ENCODE data around the gene DNAH7. TPM values are rescaled to one million over a fixed set of nuclear protein-coding genes. Genes with fewer than 3 reads are reported as not detected.

DNAH7 gene
- total and polyA plus RNA-seq, 10 of the 15 experiments (the other 5 are each of a cell fraction or from before 2014, with no cell fraction given) = 0.05 to 0.61 (median 0.16) TPM

DNA sequence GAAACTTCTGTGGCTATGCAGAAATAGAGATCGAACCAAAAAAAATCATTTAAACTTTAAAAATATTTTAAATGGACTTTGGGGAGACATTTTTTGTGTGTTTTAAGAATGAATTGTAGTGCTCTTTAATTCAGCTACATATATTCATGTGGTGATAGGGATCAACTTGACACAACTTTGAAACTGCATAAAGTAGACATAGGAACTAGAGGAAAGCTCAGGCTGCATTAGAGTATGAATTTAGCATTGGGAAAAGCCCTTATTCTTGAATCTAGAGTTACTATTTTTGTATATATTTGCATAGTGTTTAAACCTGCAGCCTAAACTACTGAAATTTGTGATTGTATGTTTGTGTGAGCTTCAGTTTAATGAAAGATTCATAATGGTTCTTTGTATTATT, 333.3 kb downstream of the DNAH7 start:
- no TSS peak for BruUV-seq (replicated peaks)
- H4K20me1 ChIP-seq (ENCODE audit: control insufficient read depth, insufficient read depth) = no peaks in the 10 kb centered on the region
- no peak overlapping the region for H3K27ac ChIP-seq (ENCODE audit: control insufficient read depth, insufficient read depth)
- no peak overlapping the region for H3K4me2 ChIP-seq (ENCODE audit: control insufficient read depth, insufficient read depth)
- intact Hi-C loops (cut with micrococcal nuclease; ENCODE audit: unreplicated experiment) (no loop called here), in situ Hi-C loops (cut with MboI) (no loop called here)
- 100% methylated on average over 1 of the region's 1 CpG for WGBS (ENCODE audit: insufficient coverage, insufficient replicate concordance, low lambda C conversion rate, missing lambda C conversion rate)
- H3K27me3 ChIP-seq (replicated peaks in 1 of 2; ENCODE audit: control insufficient read depth in 2 of 2, insufficient read depth in 2 of 2, low read length in 1 of 2) = no peaks in the 10 kb centered on the region
- H3K9me3 ChIP-seq (replicated peaks; ENCODE audit: control insufficient read depth, insufficient read depth, low read length) = no peaks in the 10 kb centered on the region
- DNase-seq (ENCODE audit: low read depth, low spot score) = no peak
- no peak overlapping the region for H2AFZ ChIP-seq (ENCODE audit: control insufficient read depth, low read depth, low read length)
- H3K4me1 ChIP-seq (ENCODE audit: control insufficient read depth, insufficient read depth, low read length) = no peaks in the 10 kb centered on the region
- SMC1A ChIA-PET (ENCODE audit: uncharacterized antibody, unreplicated experiment) = no interaction called here
- no peaks in the 10 kb centered on the region for H3K36me3 ChIP-seq (ENCODE audit: control insufficient read depth in 2 of 2, insufficient read depth in 2 of 2, low read length in 1 of 2)
- POLR2A ChIA-PET = no interaction called here
- no peak for ATAC-seq
- H3K9ac ChIP-seq (ENCODE audit: control insufficient read depth, insufficient read depth, low read length) = no peak overlapping the region
- no peak for FAIRE-seq
- no peak overlapping the region for H3K4me3 ChIP-seq
- H3K79me2 ChIP-seq (ENCODE audit: control insufficient read depth, insufficient read depth, low read length) = no peaks in the 10 kb centered on the region
- RAD21 ChIA-PET (ENCODE audit: unreplicated experiment) = no interaction called here
- CTCF ChIA-PET = interaction anchor here (1.6 kb wide), 1 partner anchor 332 kb away, joined by 4 read pairs; no protein-coding TSS in a partner anchor
- no peak for TF ChIP-seq FOS (IDR thresholded peaks at IDR 0.05; ENCODE audit: borderline replicate concordance, extremely low read depth, insufficient read length)
- TF ChIP-seq, protein P1, sequence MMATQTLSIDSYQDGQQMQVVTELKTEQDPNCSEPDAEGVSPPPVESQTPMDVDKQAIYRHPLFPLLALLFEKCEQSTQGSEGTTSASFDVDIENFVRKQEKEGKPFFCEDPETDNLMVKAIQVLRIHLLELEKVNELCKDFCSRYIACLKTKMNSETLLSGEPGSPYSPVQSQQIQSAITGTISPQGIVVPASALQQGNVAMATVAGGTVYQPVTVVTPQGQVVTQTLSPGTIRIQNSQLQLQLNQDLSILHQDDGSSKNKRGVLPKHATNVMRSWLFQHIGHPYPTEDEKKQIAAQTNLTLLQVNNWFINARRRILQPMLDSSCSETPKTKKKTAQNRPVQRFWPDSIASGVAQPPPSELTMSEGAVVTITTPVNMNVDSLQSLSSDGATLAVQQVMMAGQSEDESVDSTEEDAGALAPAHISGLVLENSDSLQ (IDR thresholded peaks at IDR 0.05) = no peak
- TF ChIP-seq, protein P2, sequence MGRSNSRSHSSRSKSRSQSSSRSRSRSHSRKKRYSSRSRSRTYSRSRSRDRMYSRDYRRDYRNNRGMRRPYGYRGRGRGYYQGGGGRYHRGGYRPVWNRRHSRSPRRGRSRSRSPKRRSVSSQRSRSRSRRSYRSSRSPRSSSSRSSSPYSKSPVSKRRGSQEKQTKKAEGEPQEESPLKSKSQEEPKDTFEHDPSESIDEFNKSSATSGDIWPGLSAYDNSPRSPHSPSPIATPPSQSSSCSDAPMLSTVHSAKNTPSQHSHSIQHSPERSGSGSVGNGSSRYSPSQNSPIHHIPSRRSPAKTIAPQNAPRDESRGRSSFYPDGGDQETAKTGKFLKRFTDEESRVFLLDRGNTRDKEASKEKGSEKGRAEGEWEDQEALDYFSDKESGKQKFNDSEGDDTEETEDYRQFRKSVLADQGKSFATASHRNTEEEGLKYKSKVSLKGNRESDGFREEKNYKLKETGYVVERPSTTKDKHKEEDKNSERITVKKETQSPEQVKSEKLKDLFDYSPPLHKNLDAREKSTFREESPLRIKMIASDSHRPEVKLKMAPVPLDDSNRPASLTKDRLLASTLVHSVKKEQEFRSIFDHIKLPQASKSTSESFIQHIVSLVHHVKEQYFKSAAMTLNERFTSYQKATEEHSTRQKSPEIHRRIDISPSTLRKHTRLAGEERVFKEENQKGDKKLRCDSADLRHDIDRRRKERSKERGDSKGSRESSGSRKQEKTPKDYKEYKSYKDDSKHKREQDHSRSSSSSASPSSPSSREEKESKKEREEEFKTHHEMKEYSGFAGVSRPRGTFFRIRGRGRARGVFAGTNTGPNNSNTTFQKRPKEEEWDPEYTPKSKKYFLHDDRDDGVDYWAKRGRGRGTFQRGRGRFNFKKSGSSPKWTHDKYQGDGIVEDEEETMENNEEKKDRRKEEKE (IDR thresholded peaks at IDR 0.05) = no peak
